NCI-H146 treated with DMSO at 0.1 percent for 48 hours (cell line): Measurements from ENCODE around the gene CSF1.
A peak's percentile ranks its signal among the peaks of the same experiment; 100 is the strongest.
"Not testable (repeated sequence)": the region's sequence is repeated elsewhere in the genome, so short reads cannot be mapped to it uniquely, and the experiment has no call there.

Source experiments
- DNase-seq: peaks from one replicate; lab custom pipeline; 2025; ENCODE audit not compliant: unreplicated experiment; lab: John Stamatoyannopoulos, UW

CSF1 gene

DNA sequence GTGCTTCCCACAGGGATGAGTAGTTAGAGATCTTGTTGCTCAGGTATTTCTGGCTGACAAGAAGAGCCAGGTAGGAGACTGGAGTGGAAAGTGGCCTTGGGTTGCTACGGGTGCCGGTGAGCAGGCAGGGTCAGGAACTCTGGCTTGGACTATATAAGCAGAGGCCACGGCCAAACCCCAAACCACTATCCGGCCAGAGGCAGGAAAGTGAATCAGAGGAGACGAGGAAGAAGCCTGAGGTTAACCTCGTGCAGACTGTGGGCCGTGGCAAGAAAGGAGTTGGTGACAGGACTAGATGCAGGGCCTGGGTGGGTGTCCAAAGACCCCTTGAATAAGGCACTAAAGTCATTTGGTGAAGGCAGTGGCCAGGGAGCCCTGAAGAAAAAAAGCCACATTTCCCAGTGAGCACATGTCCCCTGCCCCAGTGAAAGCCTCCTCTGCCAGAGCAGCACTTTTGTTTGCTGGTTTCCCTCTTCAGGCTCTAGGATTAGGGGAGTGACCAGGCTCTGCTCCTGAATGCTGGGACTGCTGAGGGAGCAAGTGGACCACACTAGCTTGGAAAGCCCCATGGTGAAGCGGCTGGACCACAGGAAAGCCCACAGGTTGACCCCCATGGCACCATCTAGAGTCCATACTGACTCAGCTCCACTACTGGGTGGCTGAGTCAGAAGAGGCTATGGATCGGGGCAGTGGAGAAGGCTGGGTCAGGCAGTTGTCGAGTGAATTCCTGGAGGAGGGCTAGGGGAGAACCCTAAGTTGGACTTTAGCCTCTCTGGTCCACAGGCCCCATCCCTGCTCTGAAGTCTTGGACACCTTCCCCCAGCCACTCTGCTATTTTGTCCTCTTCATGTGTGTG is 23.4 kb downstream of the CSF1 start:
- DNase-seq: no peak

DNA sequence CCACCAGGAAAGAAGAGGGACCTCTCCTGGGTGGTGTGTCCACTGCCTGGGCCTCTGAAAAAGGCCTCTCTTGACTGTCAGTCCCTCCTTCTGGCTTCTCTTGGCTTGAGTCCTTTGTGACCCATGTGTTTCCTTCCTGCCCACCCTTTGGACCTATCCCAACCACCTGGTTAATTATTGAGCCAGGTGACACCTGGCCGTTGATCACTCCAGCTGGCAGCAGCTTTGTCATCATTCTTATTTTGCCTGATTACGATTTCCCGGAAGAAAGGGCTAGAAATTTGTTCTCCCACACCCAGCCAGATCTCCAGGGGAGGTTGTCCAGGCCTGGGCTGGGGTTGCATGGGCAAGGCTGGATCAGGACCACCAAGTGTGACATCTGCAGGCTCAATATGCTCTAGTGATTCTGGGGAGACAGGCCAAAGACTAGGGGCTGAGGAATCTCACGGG is 24.8 kb downstream of the CSF1 start:
- peak; percentile 62 for DNase-seq

DNA sequence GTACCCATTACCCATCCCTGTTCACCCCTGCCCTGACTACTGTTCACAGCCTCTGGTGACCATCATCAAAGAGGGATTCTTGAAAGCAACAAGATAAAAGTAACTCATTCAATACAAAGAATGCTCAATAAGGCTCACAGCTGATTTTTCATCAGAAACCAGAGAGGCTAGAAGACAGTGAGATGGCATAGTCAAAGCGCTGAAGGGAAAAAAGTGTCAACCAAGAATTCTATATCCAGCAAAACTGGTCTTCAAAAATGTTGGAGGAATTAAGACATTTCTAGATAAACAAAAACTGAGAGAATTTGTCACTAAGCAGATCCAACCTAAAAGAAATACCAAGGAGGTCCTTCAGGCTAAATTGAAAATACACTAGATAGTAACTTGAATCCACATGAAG is 27.1 kb downstream of the CSF1 start:
- DNase-seq: no peak

DNA sequence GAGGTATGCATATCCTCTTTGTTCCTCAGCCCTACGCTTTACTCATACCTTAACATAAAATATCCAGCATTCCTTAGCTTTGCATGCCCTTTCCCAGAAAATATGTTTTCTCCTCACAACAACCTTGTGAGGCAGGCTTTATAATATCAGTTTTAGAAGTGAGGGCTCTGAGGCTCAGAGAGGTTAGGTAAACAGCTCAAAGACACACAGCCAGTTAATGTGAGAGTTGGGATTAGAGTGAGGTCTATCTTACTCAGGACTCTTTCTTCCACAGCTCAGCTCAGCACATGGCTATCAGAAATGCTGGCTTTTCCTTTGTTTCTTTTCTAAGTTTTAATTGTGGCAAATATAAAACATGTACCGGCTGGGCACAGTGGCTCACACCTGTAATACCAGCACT is 27.9 kb downstream of the CSF1 start:
- DNase-seq: no peak

DNA sequence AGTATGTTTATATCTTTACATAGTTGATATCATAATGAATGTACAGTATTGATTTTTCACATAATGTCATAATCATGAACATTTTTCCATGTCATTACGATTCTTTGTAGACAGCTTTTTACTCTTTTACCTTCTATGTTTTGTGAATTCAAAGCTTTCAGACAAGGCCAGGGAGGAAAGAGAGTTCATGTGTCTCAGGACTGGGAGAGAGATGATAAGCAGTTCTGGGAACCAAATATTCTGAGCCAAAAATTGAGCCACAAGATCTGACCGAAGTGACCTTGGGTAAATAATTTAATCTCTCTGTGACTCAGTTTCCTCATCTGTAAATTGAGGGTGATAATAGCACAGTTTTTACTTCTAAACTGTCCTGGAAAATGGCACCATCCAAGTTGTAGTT is 31.8 kb downstream of the CSF1 start:
- DNase-seq: no peak

DNA sequence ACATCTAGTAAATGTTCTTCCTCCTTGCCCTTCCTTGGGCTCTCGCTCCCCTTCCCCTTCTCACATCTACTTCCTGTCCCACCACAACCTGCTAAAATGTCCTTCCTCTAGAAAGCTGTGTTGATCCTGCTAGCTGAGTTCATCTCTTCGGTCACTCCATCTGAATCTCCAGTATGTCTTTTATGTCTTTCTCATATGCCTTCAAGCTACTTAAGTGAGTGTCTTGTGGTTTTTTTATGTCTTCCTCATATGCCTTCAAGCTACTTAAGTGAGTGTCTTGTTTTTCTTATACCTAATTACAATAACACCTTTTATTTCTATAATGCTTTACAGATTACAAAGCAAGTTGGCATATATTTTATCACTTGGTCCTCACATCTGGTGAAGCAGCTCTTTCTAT is 33.9 kb downstream of the CSF1 start:
- no peak for DNase-seq

DNA sequence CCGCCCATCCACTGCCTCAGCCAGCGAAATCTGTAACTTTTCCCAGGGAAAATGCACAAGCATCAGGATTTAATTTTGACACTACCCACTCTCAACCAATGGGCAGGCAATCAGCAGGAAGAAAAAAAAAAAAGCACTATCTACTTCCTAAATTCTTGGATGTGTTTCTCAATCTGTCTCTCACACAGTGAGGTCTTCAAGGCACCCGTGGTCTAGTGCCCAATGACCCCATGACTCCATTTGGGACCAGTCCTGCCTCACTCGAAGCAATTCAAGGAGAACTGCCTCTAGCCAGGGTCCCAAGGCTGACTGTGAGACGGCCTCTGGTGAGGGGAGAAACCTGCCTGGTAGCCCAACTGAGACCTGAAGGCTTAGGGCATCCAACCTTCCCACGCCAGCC is 35.9 kb downstream of the CSF1 start:
- no peak for DNase-seq

DNA sequence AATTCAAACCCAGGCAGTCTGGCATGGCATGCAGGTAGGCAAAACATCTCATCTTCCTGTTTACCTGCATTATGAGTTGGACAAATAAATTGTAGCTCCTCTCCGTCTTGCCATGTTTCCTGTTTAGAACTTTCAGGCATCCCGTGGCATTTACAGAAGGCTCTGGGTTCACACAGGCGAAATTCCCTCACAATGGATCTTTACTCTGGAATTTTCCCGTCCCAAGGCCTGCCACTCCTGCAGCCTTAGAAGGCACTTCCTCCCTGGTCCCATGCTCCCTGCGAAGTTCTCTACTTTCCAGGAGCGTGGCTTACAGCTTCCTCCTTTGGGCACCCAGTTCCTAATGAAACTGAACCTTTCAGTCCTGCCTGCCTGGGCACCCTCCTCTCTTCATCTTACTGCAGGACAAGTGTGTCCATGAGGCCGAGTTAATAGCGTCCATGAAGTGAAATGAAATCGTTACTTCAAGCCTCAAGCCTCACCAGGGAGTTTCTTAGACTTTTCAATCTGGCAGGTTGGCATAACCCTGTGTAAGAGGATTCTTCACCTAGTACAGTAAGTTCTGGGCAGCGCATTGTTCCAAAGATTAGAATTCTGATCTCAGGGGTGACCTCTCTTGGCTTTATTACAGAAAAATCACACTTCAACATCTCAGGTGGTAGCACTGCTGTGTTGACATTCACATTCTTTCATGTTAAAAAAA is 37.1 kb downstream of the CSF1 start:
- no peak for DNase-seq

DNA sequence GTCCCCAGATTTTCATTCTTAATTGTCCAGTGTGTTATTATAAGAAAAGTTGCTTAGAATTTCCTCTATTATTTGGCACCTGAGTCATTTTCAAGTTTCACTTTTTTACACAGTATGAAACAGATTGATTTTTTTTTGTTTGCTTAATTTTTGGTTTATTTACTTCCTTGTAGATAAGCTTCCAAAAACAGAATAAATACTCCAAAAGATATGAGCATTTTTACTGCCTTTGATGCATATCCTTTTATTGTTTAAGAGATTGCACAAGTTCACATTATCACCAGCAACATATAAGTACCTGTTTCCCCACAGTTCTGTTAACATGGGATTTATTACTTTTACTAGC is 37.6 kb downstream of the CSF1 start:
- no peak for DNase-seq

DNA sequence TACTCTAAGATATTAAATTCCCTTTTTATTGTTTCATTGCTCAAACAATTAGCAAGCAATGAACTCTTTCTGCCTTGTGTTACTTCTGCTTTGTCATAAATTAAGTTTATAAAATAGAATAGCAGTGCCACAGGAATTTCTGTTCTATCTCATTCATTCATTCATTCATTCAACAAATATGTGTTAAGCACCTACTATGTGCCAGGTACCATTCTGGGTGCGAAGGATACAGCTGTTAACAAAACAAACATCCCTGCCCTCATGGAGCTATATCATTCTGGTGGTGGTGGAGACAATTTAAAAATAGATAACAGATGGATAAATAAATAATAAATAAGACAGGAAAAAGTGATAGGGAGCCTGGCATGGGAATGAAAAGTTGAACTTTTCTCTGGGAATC is 39.4 kb downstream of the CSF1 start:
- DNase-seq: no peak

DNA sequence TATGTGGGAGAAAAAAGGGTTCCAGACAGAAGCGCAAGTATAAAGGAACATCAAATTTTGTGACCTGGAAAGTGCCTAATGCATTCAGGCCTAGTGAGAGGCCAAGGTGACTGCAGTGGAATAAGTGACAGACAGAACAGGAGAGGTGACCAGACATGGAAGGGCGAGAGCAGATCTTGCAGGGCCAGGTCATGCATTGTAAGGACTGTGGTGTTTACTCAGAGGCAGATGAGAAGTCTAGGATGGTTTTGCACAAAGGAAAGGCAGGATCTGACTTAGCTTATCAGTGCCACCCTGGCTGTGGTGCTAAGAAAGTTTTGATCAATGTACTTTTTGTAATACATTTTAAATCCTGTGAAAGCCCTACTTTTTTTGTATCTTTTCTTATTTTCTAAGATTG is 39.9 kb downstream of the CSF1 start:
- no peak for DNase-seq

DNA sequence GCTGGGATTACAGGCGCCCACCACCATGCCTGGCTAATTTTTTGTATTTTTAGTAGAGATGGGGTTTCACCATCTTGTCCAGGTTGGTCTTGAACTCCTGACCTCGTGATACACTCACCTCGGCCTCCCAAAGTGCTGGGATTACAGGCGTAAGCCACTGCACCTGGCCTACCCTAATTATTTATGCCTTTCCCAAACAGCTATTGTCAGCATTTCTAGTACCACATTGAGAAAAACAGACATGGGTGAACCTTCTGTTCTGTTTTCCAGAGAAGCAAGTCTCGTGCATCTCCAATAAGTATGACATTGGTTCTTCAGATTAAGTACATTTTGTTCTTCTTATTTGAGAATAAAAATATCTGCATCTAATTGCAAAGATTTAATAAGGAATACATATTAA is 40.9 kb downstream of the CSF1 start:
- DNase-seq: not testable (repeated sequence)

DNA sequence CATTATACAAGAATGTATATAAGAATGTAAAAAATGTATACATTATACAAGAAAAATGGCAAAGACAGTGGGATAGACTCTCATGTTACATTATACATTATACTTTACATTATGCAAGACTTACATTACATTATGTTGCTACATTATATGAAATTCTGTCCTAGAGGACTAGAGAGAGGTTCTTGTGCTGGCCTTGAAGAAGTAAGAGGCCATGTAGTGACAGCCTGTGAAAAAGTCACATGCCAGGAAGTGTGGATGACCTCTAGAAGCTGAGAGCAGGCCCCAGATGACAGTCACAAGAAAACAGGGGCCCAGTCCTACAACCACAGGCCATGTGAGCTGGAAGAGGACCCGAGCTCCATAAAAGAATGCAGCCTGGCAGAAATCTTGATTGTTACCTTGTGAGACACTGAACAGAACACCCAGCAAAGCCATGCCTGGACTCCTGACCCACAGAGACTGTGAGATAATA is 43.4 kb downstream of the CSF1 start:
- no peak for DNase-seq

DNA sequence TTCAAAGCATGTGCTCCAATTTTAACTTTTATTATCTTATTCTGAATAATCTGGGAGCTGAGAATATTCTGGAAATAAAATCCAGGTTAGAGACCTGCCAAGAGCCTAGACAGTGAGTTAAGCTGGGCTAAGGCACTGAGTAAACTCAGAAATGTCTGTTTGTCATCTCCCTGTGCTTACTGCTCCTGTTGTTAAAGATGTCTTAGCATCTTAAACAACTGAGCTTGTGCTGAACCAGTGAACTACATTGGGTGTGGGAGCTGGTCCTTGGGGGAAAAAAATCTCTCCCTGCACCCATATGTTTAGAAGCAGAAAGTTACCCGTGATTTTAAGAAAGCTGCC is 49.0 kb downstream of the CSF1 start:
- no peak for DNase-seq

DNA sequence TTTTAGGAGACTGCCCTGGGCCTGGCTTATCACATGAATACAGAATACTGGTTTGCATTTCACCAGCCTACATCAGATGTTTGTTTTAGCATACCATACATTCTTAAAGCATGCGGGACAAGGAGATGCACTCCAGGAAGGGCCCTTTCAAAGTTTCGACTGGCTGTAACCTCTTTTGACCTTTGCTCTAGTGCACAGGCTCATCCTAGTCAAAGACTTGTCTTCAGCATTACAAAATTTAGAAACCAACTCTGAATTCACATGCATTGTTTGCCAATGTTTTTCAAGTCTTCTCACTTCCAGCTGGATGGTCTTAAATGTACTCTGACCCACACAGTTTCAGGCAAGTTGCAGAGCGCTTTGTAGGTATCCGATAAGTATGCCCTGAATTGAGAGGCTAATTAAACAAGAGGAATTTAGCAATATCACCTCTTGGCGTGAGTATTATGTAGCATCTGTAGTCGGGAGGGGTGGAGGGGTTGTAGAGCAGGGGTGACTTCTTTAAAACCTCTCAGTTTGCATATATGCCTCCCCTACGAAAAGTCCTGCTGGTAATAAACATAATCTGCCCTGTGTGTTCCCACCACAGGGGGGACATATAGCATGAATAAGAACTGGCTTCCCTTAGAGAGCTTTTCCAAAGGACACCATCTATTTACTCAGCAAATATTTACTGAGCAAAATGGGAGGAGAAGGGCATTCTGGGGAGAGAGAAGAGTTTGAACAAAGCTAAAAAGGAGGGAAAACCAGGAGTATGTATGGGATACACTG is 49.5 kb downstream of the CSF1 start:
- peak; percentile 98 for DNase-seq

DNA sequence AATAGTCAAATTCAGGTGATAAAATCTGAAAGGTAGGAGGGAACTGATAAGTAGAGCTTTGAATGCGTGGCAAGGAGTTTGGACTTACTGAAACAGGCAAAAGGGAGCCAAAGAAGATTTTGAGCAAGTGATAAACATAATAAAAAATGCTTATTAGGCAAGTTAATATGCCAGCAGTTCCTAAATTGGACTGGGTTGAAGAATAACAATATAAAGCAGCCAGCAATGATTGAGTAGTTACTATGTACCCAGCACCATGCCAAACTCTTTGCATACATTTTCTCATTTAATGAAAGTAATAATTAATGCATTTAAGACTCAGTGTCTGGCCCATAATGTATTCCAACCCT is 50.1 kb downstream of the CSF1 start:
- no peak for DNase-seq

DNA sequence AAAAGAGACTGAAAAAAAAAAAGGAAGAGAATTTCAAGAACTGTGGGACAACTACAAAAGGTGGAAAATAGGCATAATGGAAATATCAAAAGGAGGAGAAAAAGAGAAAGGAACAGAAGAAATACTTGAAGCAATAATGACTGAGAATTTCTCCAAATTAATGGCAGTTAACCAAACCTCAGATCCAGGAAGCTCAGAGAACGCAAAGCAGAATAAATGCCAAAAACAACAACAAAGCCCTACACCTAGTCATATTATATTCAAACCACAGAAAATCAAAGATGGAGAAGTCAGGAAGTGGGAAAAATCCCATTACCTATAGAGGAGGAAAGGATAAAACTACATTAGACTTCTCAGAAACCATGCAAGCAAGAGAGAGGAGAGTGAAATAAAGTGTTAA is 53.2 kb downstream of the CSF1 start:
- no peak for DNase-seq

DNA sequence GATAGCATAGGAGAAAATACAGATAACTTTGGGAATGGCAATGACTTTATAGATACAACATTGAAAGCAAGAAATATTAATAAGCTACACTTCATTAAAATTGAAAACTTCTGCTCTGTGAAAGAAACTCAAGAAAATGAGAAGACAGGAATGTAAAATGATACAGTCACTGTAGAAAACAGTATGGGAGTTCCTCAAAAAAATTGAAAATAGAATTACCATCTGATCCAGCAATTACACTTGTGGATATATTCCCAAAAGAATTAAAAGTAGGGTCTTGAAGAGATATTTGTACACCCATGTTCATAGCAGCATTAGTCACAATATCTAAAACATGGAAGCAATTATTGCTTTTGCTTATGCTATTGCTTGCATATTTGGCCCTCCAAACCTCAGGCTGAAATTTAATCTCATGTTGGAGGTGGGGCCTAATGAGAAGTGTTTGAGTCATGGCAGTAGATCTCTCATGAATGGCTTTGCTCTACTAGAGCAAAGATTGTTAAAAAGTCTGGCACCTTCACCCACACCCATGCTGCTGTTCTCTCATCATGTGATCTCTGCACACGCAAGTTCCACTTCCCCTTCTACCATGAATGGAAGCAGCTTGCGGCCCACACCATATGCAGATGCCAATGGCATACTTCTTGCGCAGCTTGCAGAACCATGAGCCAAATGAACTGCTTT is 58.6 kb downstream of the CSF1 start:
- no peak for DNase-seq

DNA sequence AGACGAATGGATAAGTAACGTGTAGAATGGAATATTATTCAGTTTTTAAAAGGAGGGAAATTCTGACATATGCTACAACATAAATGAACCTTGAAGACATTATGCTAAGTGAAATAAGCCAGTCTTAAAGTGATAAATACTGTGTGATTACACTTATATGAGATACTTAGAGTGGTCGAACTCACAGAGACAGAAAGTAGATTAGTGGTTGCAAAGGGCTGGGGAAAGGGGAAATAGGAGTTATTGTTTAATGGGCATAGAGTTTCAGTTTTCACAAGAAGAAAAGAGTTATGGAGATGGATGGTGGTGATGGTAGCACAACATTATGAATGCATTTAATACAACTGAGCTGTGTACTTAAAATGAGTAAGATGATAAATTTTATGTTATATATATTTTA is 59.3 kb downstream of the CSF1 start:
- DNase-seq: no peak

DNA sequence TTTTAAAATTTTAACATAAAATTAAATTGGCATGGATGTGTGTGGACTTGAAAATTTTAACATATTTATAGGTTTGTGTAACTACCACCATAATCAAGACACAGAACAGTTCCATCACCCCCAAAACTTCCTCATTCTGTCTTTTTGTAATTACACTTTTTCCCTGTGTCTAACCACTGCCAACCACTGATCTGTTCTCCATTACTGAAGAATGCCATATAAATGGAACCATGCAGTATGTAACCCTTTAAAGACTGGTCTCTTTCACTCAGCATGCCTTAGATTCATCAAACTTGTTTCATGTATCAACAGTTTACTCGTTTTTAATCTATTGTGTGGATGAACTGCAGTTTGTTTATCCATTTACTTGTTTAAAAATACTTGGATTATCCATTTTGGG is 60.9 kb downstream of the CSF1 start:
- DNase-seq: no peak

DNA sequence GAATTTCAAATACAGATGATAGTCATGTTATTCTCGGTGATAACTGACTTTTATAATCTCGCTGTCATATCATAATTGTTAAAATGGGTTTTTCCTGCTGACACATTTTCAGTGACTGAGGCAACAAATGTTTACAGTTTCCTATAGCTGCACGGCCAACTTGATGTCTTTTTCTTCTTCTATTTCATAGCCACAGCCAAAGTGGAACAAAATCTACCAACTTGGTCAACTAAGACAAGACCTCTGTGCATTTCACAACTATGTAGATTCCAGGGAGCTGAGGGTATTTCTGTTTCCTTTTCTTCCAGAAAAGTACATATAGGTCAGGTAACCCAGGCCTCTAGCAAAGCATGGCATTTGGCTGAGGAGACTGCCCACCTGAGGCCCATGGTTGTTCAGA is 63.5 kb downstream of the CSF1 start:
- no peak for DNase-seq
